PC-9 (cell line): ENCODE results near the gene IGFLR1.

Experiments
- EZH2 ChIP-seq: fragments of 200-600 bp; sonication (generic); IDR thresholded peaks from 2 replicates; pipeline ENCODE4 v1.8.0; 2017; ENCODE audit warnings: antibody characterized with exemption, low read depth
- TF ChIP-seq, protein P1 (sequence below): fragments of 200-600 bp; sonication (generic); conservative IDR thresholded peaks from 2 replicates; pipeline ENCODE4 v1.6.1; 2017; ENCODE audit warnings: mixed run types, antibody characterized with exemption, mild to moderate bottlenecking, moderate library complexity

DNA sequence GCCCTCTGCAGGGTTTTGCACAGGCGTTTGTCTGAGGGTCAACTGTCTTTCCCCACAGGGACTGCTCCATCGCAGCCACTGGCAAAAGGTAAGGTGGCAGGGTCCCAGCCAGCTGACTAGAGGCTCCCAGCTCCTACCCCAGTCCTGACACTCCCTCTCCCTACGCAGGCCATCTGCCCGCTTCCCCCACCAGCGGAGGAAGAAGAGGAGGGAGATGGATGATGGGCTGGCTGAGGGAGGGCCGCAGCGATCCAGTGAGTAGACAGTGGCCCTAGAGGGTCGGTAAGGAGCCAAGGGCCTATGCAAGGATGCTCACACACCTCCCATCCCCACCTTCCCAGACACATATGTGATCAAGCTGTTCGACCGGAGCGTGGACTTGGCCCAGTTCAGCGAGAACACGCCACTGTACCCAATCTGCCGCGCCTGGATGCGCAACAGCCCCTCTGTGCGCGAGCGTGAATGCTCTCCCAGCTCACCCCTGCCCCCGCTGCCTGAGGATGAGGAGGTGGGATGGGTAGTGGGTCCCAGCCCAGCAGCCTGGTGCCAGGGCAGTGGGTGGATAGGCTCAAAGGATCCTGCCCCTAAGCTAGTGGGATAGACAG, 10.6 kb upstream of the IGFLR1 start:
- TF ChIP-seq, protein P1, sequence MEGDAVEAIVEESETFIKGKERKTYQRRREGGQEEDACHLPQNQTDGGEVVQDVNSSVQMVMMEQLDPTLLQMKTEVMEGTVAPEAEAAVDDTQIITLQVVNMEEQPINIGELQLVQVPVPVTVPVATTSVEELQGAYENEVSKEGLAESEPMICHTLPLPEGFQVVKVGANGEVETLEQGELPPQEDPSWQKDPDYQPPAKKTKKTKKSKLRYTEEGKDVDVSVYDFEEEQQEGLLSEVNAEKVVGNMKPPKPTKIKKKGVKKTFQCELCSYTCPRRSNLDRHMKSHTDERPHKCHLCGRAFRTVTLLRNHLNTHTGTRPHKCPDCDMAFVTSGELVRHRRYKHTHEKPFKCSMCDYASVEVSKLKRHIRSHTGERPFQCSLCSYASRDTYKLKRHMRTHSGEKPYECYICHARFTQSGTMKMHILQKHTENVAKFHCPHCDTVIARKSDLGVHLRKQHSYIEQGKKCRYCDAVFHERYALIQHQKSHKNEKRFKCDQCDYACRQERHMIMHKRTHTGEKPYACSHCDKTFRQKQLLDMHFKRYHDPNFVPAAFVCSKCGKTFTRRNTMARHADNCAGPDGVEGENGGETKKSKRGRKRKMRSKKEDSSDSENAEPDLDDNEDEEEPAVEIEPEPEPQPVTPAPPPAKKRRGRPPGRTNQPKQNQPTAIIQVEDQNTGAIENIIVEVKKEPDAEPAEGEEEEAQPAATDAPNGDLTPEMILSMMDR: no peak
- no peak for TF ChIP-seq EZH2
